Transverse colon (tissue), 4 donors: Measurements from ENCODE around the gene IGF1.
"Not testable (repeated sequence)": the region's sequence is repeated elsewhere in the genome, so short reads cannot be mapped to it uniquely, and the experiment has no call there.

Experiments used
- CTCF ChIP-seq, 5 experiments: fragments of 200-600 bp in 3 of 5; fragments of 450-650 bp in 2 of 5; sonication (generic) in 3 of 5; IDR thresholded peaks; 1 replicate in 2 of 5; 2 replicates in 3 of 5; pipeline ENCODE4 v1.5.1; 2016 to 2017; ENCODE audit warnings: antibody characterized with exemption in 5 of 5, inconsistent platforms in 3 of 5, mild to moderate bottlenecking in 2 of 5, moderate library complexity in 1 of 5
- EP300 ChIP-seq: sonication (generic); formaldehyde crosslinking; IDR thresholded peaks from one replicate; pipeline ENCODE4 v1.6.1; 2017; ENCODE audit warnings: antibody characterized with exemption, low read depth
- POLR2A ChIP-seq: fragments of 450-650 bp; IDR thresholded peaks from one replicate; pipeline ENCODE4 v1.6.1; 2016; ENCODE audit warnings: antibody characterized with exemption, mild to moderate bottlenecking, moderate library complexity
- POLR2AphosphoS5 ChIP-seq, 3 donors: sonication (generic); formaldehyde crosslinking; IDR thresholded peaks; one replicate each; pipeline ENCODE4 v1.6.1; 2016; ENCODE audit warnings: antibody characterized with exemption in 3 of 3

GRCh38 chr12:102447426-102447825 is 32.9 kb downstream of the IGF1 start:
- not testable (repeated sequence) for TF ChIP-seq CTCF (IDR thresholded peaks at IDR 0.05); EP300; POLR2A; POLR2AphosphoS5 (IDR thresholded peaks at IDR 0.05)
